Calu3 (cell line): ENCODE results near the gene SUMO3. TPM values are rescaled to one million over a fixed set of nuclear protein-coding genes. Genes with fewer than 3 reads are reported as not detected.
A peak's percentile ranks its signal among the peaks of the same experiment; 100 is the strongest.

Source experiments
- BruUV-seq: library from RNA; stranded (reverse); fragments of 400-500 nt; replicated peaks from 2 replicates; lab custom pipeline; 2021; lab: Mats Ljungman, UMichigan
- CTCF ChIA-PET: fragments of 300-600 bp; sonication (Branson Sonifier 250); formaldehyde crosslinking; loops from one replicate; lab custom pipeline; 2022; ENCODE audit warnings: antibody characterized with exemption; lab: Charles Lee
- DNase-seq: peaks from one replicate; pipeline ENCODE4 v3.0.0; 2022
- H3K27ac Mint-ChIP-seq: one replicate; pipeline ENCODE4 v1.8.0; 2022; ENCODE audit warnings: mixed read lengths; ENCODE audit not compliant: unreplicated experiment
- H3K27me3 Mint-ChIP-seq: one replicate; pipeline ENCODE4 v1.8.0; 2022; ENCODE audit warnings: mixed read lengths; ENCODE audit not compliant: unreplicated experiment
- H3K36me3 Mint-ChIP-seq: one replicate; pipeline ENCODE4 v1.8.0; 2022; ENCODE audit warnings: mild to moderate bottlenecking, moderate library complexity, mixed read lengths; ENCODE audit not compliant: insufficient read depth, unreplicated experiment
- H3K4me1 Mint-ChIP-seq: one replicate; pipeline ENCODE4 v1.8.0; 2022; ENCODE audit warnings: mild to moderate bottlenecking, low read depth, mixed read lengths; ENCODE audit not compliant: unreplicated experiment
- H3K4me3 Mint-ChIP-seq: one replicate; pipeline ENCODE4 v1.8.0; 2022; ENCODE audit warnings: mild to moderate bottlenecking, low read depth, moderate library complexity, mixed read lengths; ENCODE audit not compliant: unreplicated experiment
- H3K9me3 Mint-ChIP-seq: one replicate; pipeline ENCODE4 v1.8.0; 2022; ENCODE audit warnings: low read depth, mixed read lengths; ENCODE audit not compliant: unreplicated experiment
- CTCF ChIP-seq: fragments of 200-600 bp; IDR thresholded peaks from one replicate; pipeline ENCODE4 v1.8.0; 2022; ENCODE audit warnings: antibody characterized with exemption; ENCODE audit not compliant: unreplicated experiment
- intact Hi-C: fragments of 100-400 bp; cut with micrococcal nuclease; formaldehyde crosslinking; loops from one replicate; pipeline ENCODE4 v1.10.0; 2022; ENCODE audit not compliant: unreplicated experiment
- total RNA-seq: library from RNA; stranded (reverse); gene quantifications from 2 replicates; pipeline ENCODE4 v1.2.3, GENCODE V29; 2022

Gene SUMO3
- total RNA-seq, 1 experiment from 2014 or later, result 56.7 TPM

GRCh38 chr21:44762221-44763049 lies 55.4 kb downstream of the SUMO3 start:
- H3K36me3 Mint-ChIP-seq, result peaks cover 5% of the 10 kb centered on the region
- no peak overlapping the region for H3K4me3 Mint-ChIP-seq
- H3K4me1 Mint-ChIP-seq, result peaks cover 20% of the 10 kb centered on the region
- no peak for TF ChIP-seq CTCF
- DNase-seq, result no peak
- H3K9me3 Mint-ChIP-seq, result no peaks in the 10 kb centered on the region
- H3K27me3 Mint-ChIP-seq, result peaks cover 20% of the 10 kb centered on the region
- no TSS peak for BruUV-seq
- CTCF ChIA-PET, result interaction anchor here (1.3 kb wide), 1 partner anchor 16 kb away, joined by 3 read pairs; no protein-coding TSS in a partner anchor
- intact Hi-C loops, result no loop called here
- H3K27ac Mint-ChIP-seq, result no peak overlapping the region

DNA sequence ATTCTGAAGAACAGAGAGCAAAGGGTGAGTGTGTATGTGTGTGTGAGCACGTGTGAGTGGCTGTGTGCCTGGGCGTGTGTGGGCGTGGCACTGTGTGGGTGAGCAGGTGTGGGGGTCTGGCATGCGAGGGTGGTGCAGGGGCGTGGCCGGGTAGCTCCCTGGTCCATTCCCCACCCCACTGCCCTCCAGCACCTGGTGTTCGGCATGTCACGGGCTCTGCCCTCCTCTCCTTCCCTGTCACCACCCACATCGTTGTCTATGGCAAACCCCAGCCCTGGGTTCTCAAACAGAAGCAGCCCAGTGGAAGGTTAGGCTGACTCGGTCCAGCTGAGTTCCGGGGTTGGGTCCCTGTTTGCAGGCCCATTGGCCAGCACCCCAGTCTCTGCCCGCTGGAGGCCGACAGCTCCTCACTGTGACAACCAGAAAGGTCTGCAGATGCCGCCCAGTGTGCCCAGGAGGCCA lies 56.1 kb downstream of the SUMO3 start:
- BruUV-seq, result no TSS peak
- H3K4me3 Mint-ChIP-seq, result no peak overlapping the region
- H3K4me1 Mint-ChIP-seq, result peaks cover 20% of the 10 kb centered on the region
- intact Hi-C loops, result no loop called here
- H3K27me3 Mint-ChIP-seq, result peaks cover 26% of the 10 kb centered on the region
- no peak for TF ChIP-seq CTCF
- peak overlapping the region; percentile 8 for H3K27ac Mint-ChIP-seq
- peaks cover 5% of the 10 kb centered on the region for H3K36me3 Mint-ChIP-seq
- CTCF ChIA-PET, result interaction anchor here (1.3 kb wide), 1 partner anchor 17 kb away, joined by 3 read pairs; no protein-coding TSS in a partner anchor
- no peak for DNase-seq
- H3K9me3 Mint-ChIP-seq, result no peaks in the 10 kb centered on the region

DNA sequence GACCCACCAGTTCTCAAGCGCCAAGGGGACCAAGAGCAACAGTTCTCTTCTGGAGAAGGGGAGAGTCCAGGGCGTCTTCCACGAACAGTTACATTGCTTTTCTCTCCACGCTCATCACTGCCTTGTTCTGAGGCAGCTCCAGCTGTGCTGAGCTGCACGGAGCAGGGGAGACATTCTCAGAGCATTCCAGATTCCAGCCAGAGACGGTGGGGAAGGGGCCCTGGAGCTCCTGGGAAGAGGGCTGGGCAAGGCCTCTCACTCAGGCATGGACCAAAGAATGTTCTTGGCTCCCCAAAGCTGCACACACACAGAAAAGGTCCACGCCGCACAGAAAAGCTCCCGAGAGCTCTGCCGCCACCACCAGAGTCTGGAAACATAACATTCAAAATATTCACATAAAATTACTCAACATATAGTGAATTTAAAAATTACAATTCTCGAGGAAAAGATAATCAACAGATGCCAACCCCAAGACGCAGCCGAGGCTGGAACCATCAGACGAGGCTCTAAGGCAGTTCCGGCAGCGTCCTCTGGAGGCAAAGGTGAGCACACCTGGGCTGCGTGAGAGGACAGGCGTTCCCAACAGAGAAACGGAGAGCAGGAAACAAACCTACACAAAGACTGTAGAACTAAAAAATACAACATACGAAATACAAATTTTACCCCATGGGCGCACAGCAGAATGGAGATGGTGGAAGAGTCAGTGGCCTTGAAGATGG lies 56.7 kb downstream of the SUMO3 start:
- Mint-ChIP-seq H3K27me3 (peaks cover 32% of the 10 kb centered on the region), H3K4me1 (peaks cover 20% of the 10 kb centered on the region), H3K9me3 (no peaks in the 10 kb centered on the region), H3K27ac (peak overlapping the region; percentile 8), H3K4me3 (no peak overlapping the region), H3K36me3 (peaks cover 5% of the 10 kb centered on the region)
- DNase-seq, result peak; percentile 47
- intact Hi-C loops, result no loop called here
- no TSS peak for BruUV-seq
- CTCF ChIA-PET, result interaction anchor here (1.3 kb wide), 1 partner anchor 18 kb away, joined by 3 read pairs; no protein-coding TSS in a partner anchor
- no peak for TF ChIP-seq CTCF

DNA sequence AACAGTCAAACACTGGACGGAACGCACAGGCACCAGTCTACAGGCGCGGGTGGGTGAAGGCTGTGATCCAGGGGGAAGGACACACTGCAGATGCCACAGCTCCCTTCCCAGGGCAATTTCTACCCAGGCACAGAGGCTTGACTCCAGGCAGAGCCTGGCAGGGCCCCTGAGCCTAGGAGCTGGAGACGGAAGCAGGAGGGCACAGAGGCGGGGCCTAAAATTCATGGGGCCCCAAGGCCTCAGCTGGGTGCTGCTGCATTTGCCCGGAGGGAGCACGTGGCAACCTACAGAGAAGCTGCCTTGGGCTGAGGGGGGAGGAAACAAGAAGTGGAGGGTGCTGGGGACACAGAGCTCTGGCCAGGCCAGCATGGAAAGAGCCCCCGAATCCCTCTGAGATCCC lies 57.5 kb downstream of the SUMO3 start:
- H3K4me1 Mint-ChIP-seq, result peaks cover 13% of the 10 kb centered on the region
- DNase-seq, result no peak
- no peak for TF ChIP-seq CTCF
- H3K36me3 Mint-ChIP-seq, result no peaks in the 10 kb centered on the region
- CTCF ChIA-PET, result no interaction called here
- no peak overlapping the region for H3K4me3 Mint-ChIP-seq
- H3K27me3 Mint-ChIP-seq, result peaks cover 40% of the 10 kb centered on the region
- no peaks in the 10 kb centered on the region for H3K9me3 Mint-ChIP-seq
- intact Hi-C loops, result no loop called here
- BruUV-seq, result no TSS peak
- H3K27ac Mint-ChIP-seq, result no peak overlapping the region
